Measurements from ENCODE around the gene LIN7C. TPM values are rescaled to one million over a fixed set of nuclear protein-coding genes. Genes with fewer than 3 reads are reported as not detected.
A peak's percentile ranks its signal among the peaks of the same experiment; 100 is the strongest.

The LIN7C gene
- total and polyA plus RNA-seq, 9 of the 15 experiments (the other 6 are each of a cell fraction or from before 2014, with no cell fraction given): 10.8 to 52.7 (median 21.5) TPM

DNA sequence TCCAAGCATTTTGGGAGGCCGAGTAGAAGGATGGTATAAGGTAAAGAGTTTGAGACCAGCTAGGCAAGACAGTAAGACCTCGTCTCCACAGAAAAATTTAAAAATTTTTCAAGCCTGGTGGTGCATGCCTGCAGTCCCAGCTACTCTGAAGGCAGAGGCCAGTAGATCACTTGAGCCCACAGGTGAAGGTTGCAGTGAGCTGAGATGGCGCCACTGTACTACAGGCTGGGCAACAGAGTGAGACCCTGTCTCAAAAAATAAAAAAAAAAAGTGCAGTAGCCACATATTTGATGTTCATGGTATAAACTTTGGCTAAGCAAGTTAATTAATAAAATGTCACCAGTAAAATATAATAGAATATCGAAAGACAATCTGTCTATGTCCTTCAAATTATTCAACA, 60.9 kb downstream of the LIN7C start:
- in situ Hi-C loops (cut with MboI): no loop called here
- H3K4me2 ChIP-seq (ENCODE audit: insufficient read depth, low read length): no peak overlapping the region
- peaks cover 3 to 8% of the 10 kb centered on the region in 2 experiments; a peak in 3 of 5 replicates for H3K4me1 ChIP-seq (replicated peaks in 1 of 2; ENCODE audit: control insufficient read depth in 2 of 2, insufficient read depth in 2 of 2, low read length in 2 of 2)
- no peak overlapping the region for H3K27ac ChIP-seq (ENCODE audit: extremely low read depth, low read depth, low read length)
- BruUV-seq (replicated peaks): no TSS peak
- 75% methylated on average over 4 of the region's 4 CpGs for WGBS (ENCODE audit: insufficient coverage, low coverage, missing lambda C conversion rate)
- DNase-seq (ENCODE audit: extremely low read depth in 1 of 4, low spot score in 3 of 4): no peak
- FAIRE-seq: no peak
- no peak overlapping the region for H3K4me3 ChIP-seq
- no peaks in the 10 kb centered on the region for H3K27me3 ChIP-seq (ENCODE audit: control insufficient read depth in 2 of 2, insufficient read depth in 2 of 2, low read length in 2 of 2)
- H4K20me1 ChIP-seq (replicated peaks; ENCODE audit: control insufficient read depth, insufficient read depth, low read length): no peaks in the 10 kb centered on the region
- H3K9me3 ChIP-seq (replicated peaks; ENCODE audit: control insufficient read depth, insufficient read depth, low read depth, low read length): no peaks in the 10 kb centered on the region
- peak; percentile 46 for TF ChIP-seq ZNF121 (CRISPR knock-in tag; conservative IDR thresholded peaks at IDR 0.05)
- TF ChIP-seq KHSRP (IDR thresholded peaks at IDR 0.05): no peak
- no peaks in the 10 kb centered on the region for H3K9me1 ChIP-seq (ENCODE audit: control insufficient read depth, insufficient read depth, low read length)
- intact Hi-C loops (cut with micrococcal nuclease): no loop called here
- no peaks in the 10 kb centered on the region for H3K36me3 ChIP-seq (ENCODE audit: control insufficient read depth, insufficient read depth, low read length)
- ChIA-PET POLR2A (interaction anchor here (0.7 kb wide), 1 partner anchor 15 kb away, joined by 3 read pairs; no protein-coding TSS in a partner anchor), CTCF (ENCODE audit: low intra/inter-chr PET ratio) (no interaction called here)
- H2AFZ ChIP-seq (ENCODE audit: low read depth, low read length): no peak overlapping the region
- H3K79me2 ChIP-seq (ENCODE audit: control insufficient read depth, insufficient read depth, low read length): peaks cover 2% of the 10 kb centered on the region; the same call in 1 of the 3 replicates
- no peak overlapping the region for H3K9ac ChIP-seq (ENCODE audit: insufficient read depth in 1 of 2, low read depth in 2 of 2, low read length in 2 of 2)
- ATAC-seq: no peak

DNA sequence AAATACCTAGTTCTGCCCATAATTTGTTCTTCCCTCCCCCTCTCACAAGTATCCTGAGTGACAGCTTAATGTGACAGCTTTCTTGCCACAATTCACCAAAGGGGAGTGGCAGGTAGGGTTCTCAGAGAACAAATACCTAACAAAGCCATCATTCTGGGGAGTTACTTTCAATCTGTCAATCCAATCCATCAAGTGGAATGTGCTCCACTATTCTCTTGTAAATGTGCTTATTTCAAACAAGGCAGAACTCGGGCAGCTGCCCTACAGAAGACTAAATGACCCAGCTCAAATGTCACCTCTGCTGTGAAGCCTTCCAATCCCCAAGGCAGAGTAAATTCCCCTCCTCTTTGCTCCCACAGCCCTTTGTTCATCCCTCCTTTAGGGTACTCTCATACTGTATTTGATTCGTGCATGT, 61.8 kb downstream of the LIN7C start:
- Histone ChIP-seq H3K27me3 (ENCODE audit: control insufficient read depth in 2 of 2, insufficient read depth in 2 of 2, low read length in 2 of 2) (no peaks in the 10 kb centered on the region), H3K4me2 (ENCODE audit: insufficient read depth, low read length) (0 out of 2 replicates have a peak overlapping the region, but pooled peaks have one; percentile 10), H3K4me1 (replicated peaks in 1 of 2; ENCODE audit: control insufficient read depth in 2 of 2, insufficient read depth in 2 of 2, low read length in 2 of 2) (peaks cover 3 to 8% of the 10 kb centered on the region in 2 experiments; a peak in 3 of 5 replicates), H3K9me3 (replicated peaks; ENCODE audit: control insufficient read depth, insufficient read depth, low read depth, low read length) (no peaks in the 10 kb centered on the region), H2AFZ (ENCODE audit: low read depth, low read length) (no peak overlapping the region; the same call in 1 of the 2 replicates), H3K27ac (ENCODE audit: extremely low read depth, low read depth, low read length) (0 out of 3 replicates have a peak overlapping the region, but pooled peaks have one; percentile 11), H3K9ac (ENCODE audit: insufficient read depth in 1 of 2, low read depth in 2 of 2, low read length in 2 of 2) (peak overlapping the region in 1 of 2 experiments; percentile 49; a peak in 1 of 4 replicates), H3K79me2 (ENCODE audit: control insufficient read depth, insufficient read depth, low read length) (peaks cover 2% of the 10 kb centered on the region; the same call in 1 of the 3 replicates), H3K4me3 (no peak overlapping the region), H3K36me3 (ENCODE audit: control insufficient read depth, insufficient read depth, low read length) (no peaks in the 10 kb centered on the region), H3K9me1 (ENCODE audit: control insufficient read depth, insufficient read depth, low read length) (no peaks in the 10 kb centered on the region), H4K20me1 (replicated peaks; ENCODE audit: control insufficient read depth, insufficient read depth, low read length) (no peaks in the 10 kb centered on the region)
- BruUV-seq (replicated peaks): no TSS peak
- intact Hi-C loops (cut with micrococcal nuclease) (no loop called here), in situ Hi-C loops (cut with MboI) (no loop called here)
- WGBS (ENCODE audit: insufficient coverage, low coverage, missing lambda C conversion rate): 15% methylated on average over 2 of the region's 2 CpGs
- FAIRE-seq: no peak
- ChIA-PET CTCF (ENCODE audit: low intra/inter-chr PET ratio) (no interaction called here), POLR2A (interaction anchor here (1.2 to 1.3 kb wide), 3 partner anchors 12 to 33 kb away, joined by 3 to 8 read pairs (median 3); no protein-coding TSS in a partner anchor)
- peak in 2 of 4 experiments; percentile 25 to 43 for DNase-seq (ENCODE audit: extremely low read depth in 1 of 4, low spot score in 3 of 4)
- peak; percentile 59 for ATAC-seq
- TF ChIP-seq, protein P1, sequence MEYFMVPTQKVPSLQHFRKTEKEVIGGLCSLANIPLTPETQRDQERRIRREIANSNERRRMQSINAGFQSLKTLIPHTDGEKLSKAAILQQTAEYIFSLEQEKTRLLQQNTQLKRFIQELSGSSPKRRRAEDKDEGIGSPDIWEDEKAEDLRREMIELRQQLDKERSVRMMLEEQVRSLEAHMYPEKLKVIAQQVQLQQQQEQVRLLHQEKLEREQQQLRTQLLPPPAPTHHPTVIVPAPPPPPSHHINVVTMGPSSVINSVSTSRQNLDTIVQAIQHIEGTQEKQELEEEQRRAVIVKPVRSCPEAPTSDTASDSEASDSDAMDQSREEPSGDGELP (CRISPR knock-in tag; IDR thresholded peaks at IDR 0.05; ENCODE audit: borderline replicate concordance): no peak
- peak; percentile 83 for TF ChIP-seq MEIS2 (IDR thresholded peaks at IDR 0.05; ENCODE audit: partially characterized antibody)
- TF ChIP-seq ZNF165 (CRISPR knock-in tag; IDR thresholded peaks at IDR 0.05; ENCODE audit: borderline replicate concordance): no peak
- TF ChIP-seq CAMTA2 (CRISPR knock-in tag; conservative IDR thresholded peaks at IDR 0.05): no peak
- TF ChIP-seq CXXC5 (CRISPR knock-in tag; IDR thresholded peaks at IDR 0.05): no peak
- TF ChIP-seq ZNF589 (CRISPR knock-in tag; IDR thresholded peaks at IDR 0.05; ENCODE audit: low read depth): no peak
- TF ChIP-seq, protein P2, sequence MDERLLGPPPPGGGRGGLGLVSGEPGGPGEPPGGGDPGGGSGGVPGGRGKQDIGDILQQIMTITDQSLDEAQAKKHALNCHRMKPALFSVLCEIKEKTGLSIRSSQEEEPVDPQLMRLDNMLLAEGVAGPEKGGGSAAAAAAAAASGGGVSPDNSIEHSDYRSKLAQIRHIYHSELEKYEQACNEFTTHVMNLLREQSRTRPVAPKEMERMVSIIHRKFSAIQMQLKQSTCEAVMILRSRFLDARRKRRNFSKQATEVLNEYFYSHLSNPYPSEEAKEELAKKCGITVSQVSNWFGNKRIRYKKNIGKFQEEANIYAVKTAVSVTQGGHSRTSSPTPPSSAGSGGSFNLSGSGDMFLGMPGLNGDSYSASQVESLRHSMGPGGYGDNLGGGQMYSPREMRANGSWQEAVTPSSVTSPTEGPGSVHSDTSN (CRISPR knock-in tag; IDR thresholded peaks at IDR 0.05; ENCODE audit: low read depth): peak; percentile 59; the same call in 1 of the 2 replicates
- TF ChIP-seq, protein P2 (tag; conservative IDR thresholded peaks at IDR 0.05; ENCODE audit: low read depth): peak; percentile 86
